GM06990 (cell line): ENCODE data around the gene MED12L.

ENCODE experiments used
- DNase-seq: peaks from one replicate; pipeline ENCODE4 v3.0.0-alpha.2; 2011; ENCODE audit not compliant: insufficient read length; ENCODE audit errors: extremely low read depth
- H3K27me3 ChIP-seq: replicated peaks from 2 replicates; pipeline ENCODE4 v1.6.0; 2011; ENCODE audit warnings: low read length; ENCODE audit not compliant: control insufficient read depth, insufficient read depth
- H3K36me3 ChIP-seq: 2 replicates; pipeline ENCODE4 v1.5.1; 2011; ENCODE audit warnings: low read length; ENCODE audit not compliant: control insufficient read depth, insufficient read depth
- H3K4me3 ChIP-seq: replicated peaks from 2 replicates; pipeline ENCODE4 v1.5.1; 2011; ENCODE audit warnings: low read depth, mild to moderate bottlenecking, control low read depth, low read length
- CTCF ChIP-seq: IDR thresholded peaks from 2 replicates; pipeline ENCODE4 v1.5.1; 2011; ENCODE audit warnings: low read length, control low read depth, mild to moderate bottlenecking, inconsistent platforms; ENCODE audit not compliant: insufficient read depth, poor library complexity, severe bottlenecking

The MED12L gene

GRCh38 chr3:151366993-151367392, 281.5 kb downstream of the MED12L start:
- no peak for DNase-seq
- no peaks in the 10 kb centered on the region; the same call in 1 of the 2 replicates for H3K27me3 ChIP-seq
- no peak for TF ChIP-seq CTCF
- H3K4me3 ChIP-seq = no peak overlapping the region
- H3K36me3 ChIP-seq = no peaks in the 10 kb centered on the region

GRCh38 chr3:151367448-151367847, 282.0 kb downstream of the MED12L start:
- Histone ChIP-seq H3K27me3 (no peaks in the 10 kb centered on the region), H3K36me3 (no peaks in the 10 kb centered on the region), H3K4me3 (no peak overlapping the region)
- no peak for DNase-seq
- no peak for TF ChIP-seq CTCF

GRCh38 chr3:151371526-151371925, 286.1 kb downstream of the MED12L start:
- no peaks in the 10 kb centered on the region for H3K36me3 ChIP-seq

GRCh38 chr3:151372063-151372820, 286.8 kb downstream of the MED12L start:
- Histone ChIP-seq H3K4me3 (no peak overlapping the region), H3K36me3 (no peaks in the 10 kb centered on the region), H3K27me3 (no peaks in the 10 kb centered on the region)
- no peak for DNase-seq
- no peak for TF ChIP-seq CTCF

More at GRCh38 chr3:151371526-151371925, 286.1 kb downstream of the MED12L start:
- Histone ChIP-seq H3K27me3 (no peaks in the 10 kb centered on the region), H3K4me3 (no peak overlapping the region)
- DNase-seq = no peak
- TF ChIP-seq CTCF = no peak

- TF ChIP-seq CTCF = no peak
- peak overlapping the region; percentile 36 for H3K4me3 ChIP-seq
- no peaks in the 10 kb centered on the region for H3K27me3 ChIP-seq
- no peaks in the 10 kb centered on the region for H3K36me3 ChIP-seq
- DNase-seq = peak; percentile 40
These were observed 292.4 kb downstream of the MED12L start for GRCh38 chr3:151377768-151378385.
